IPS DF 6.9 (cell line): ENCODE results near the gene S100PBP.

Experiments
- DNase-seq: peaks from one replicate; pipeline ENCODE4 v3.0.0-alpha.2; 2013; ENCODE audit warnings: low read depth, low spot score
- H3K27ac ChIP-seq: one replicate; pipeline ENCODE4 v1.5.1; 2013; ENCODE audit warnings: low read length, control low read depth
- H3K27me3 ChIP-seq: 2 replicates; pipeline ENCODE4 v1.6.1; 2013; ENCODE audit warnings: mild to moderate bottlenecking, low read length; ENCODE audit not compliant: control insufficient read depth, insufficient read depth
- H3K36me3 ChIP-seq: 2 replicates; pipeline ENCODE4 v1.6.1; 2013; ENCODE audit warnings: low read length; ENCODE audit not compliant: control insufficient read depth, insufficient read depth
- H3K4me1 ChIP-seq: 2 replicates; pipeline ENCODE4 v1.6.1; 2013; ENCODE audit warnings: low read length; ENCODE audit not compliant: control insufficient read depth, insufficient read depth
- H3K4me3 ChIP-seq: 2 replicates; pipeline ENCODE4 v1.5.1; 2013; ENCODE audit warnings: mild to moderate bottlenecking, low read length
- H3K9me3 ChIP-seq: 2 replicates; pipeline ENCODE4 v1.6.1; 2013; ENCODE audit warnings: low read length, inconsistent platforms; ENCODE audit not compliant: control insufficient read depth, insufficient read depth
- WGBS: extraction: QIAGEN DNeasy Blood & Tissue Kit; methylation state at CpG from one replicate; pipeline ENCODE4 v1.1.7; 2013; ENCODE audit warnings: mixed read lengths, missing lambda C conversion rate; ENCODE audit not compliant: insufficient read length, insufficient coverage; 5-methylcytosine and 5-hydroxymethylcytosine counted together

Gene S100PBP

GRCh38 chr1:32773764-32774463 is 43.5 kb upstream of the S100PBP start:
- Histone ChIP-seq H3K4me3 (no peak overlapping the region), H3K9me3 (no peaks in the 10 kb centered on the region), H3K4me1 (peaks cover 2% of the 10 kb centered on the region; the same call in 1 of the 2 replicates), H3K36me3 (peaks cover 21% of the 10 kb centered on the region), H3K27ac (no peak overlapping the region), H3K27me3 (no peaks in the 10 kb centered on the region)
- DNase-seq, result no peak
- no CpG with 5 or more reads among the region's 7 CpGs for WGBS

- Histone ChIP-seq H3K4me1 (peaks cover 2% of the 10 kb centered on the region; the same call in 1 of the 2 replicates), H3K36me3 (peaks cover 25% of the 10 kb centered on the region), H3K4me3 (no peak overlapping the region), H3K9me3 (no peaks in the 10 kb centered on the region), H3K27me3 (no peaks in the 10 kb centered on the region), H3K27ac (no peak overlapping the region)
- no peak for DNase-seq
These were observed 43.0 kb upstream of the S100PBP start for GRCh38 chr1:32774464-32774808.

- WGBS, result no CpG with 5 or more reads among the region's 2 CpGs
- Histone ChIP-seq H3K4me1 (peaks cover 2% of the 10 kb centered on the region; the same call in 1 of the 2 replicates), H3K27me3 (no peaks in the 10 kb centered on the region), H3K27ac (no peak overlapping the region), H3K9me3 (no peaks in the 10 kb centered on the region), H3K36me3 (peaks cover 25% of the 10 kb centered on the region), H3K4me3 (no peak overlapping the region)
- no peak for DNase-seq
These were observed 42.4 kb upstream of the S100PBP start for GRCh38 chr1:32774950-32775634.

GRCh38 chr1:32775640-32776337 is 41.7 kb upstream of the S100PBP start:
- no CpG with 5 or more reads among the region's 13 CpGs for WGBS
- H3K27me3 ChIP-seq, result no peaks in the 10 kb centered on the region
- H3K4me1 ChIP-seq, result peaks cover 2% of the 10 kb centered on the region; the same call in 1 of the 2 replicates
- no peak overlapping the region for H3K27ac ChIP-seq
- no peak for DNase-seq
- H3K36me3 ChIP-seq, result peaks cover 27% of the 10 kb centered on the region
- H3K4me3 ChIP-seq, result no peak overlapping the region
- H3K9me3 ChIP-seq, result no peaks in the 10 kb centered on the region

GRCh38 chr1:32779242-32779641 is 38.2 kb upstream of the S100PBP start:
- H3K4me3 ChIP-seq, result no peak overlapping the region

GRCh38 chr1:32780005-32780404 is 37.4 kb upstream of the S100PBP start:
- no CpG with 5 or more reads among the region's 8 CpGs for WGBS
- no peaks in the 10 kb centered on the region for H3K9me3 ChIP-seq
- no peaks in the 10 kb centered on the region for H3K27me3 ChIP-seq
- no peaks in the 10 kb centered on the region for H3K4me1 ChIP-seq
- H3K36me3 ChIP-seq, result peaks cover 38% of the 10 kb centered on the region
- no peak overlapping the region for H3K4me3 ChIP-seq
- DNase-seq, result no peak
- no peak overlapping the region for H3K27ac ChIP-seq

More at GRCh38 chr1:32779242-32779641, 38.2 kb upstream of the S100PBP start:
- H3K27ac ChIP-seq, result no peak overlapping the region
- H3K27me3 ChIP-seq, result no peaks in the 10 kb centered on the region
- no peaks in the 10 kb centered on the region for H3K9me3 ChIP-seq
- no peak for DNase-seq
- H3K4me1 ChIP-seq, result no peaks in the 10 kb centered on the region
- WGBS, result no CpG with 5 or more reads among the region's 5 CpGs
- peaks cover 42% of the 10 kb centered on the region for H3K36me3 ChIP-seq

- Histone ChIP-seq H3K36me3 (peaks cover 34% of the 10 kb centered on the region), H3K27ac (no peak overlapping the region), H3K4me1 (no peaks in the 10 kb centered on the region), H3K9me3 (no peaks in the 10 kb centered on the region), H3K27me3 (no peaks in the 10 kb centered on the region), H3K4me3 (no peak overlapping the region)
- no CpG with 5 or more reads among the region's 8 CpGs for WGBS
- no peak for DNase-seq
These were observed 36.7 kb upstream of the S100PBP start for GRCh38 chr1:32780628-32781234.

- H3K27me3 ChIP-seq, result no peaks in the 10 kb centered on the region
- no CpG with 5 or more reads among the region's 5 CpGs for WGBS
- H3K27ac ChIP-seq, result no peak overlapping the region
- no peaks in the 10 kb centered on the region for H3K4me1 ChIP-seq
- H3K9me3 ChIP-seq, result no peaks in the 10 kb centered on the region
- DNase-seq, result no peak
- H3K4me3 ChIP-seq, result no peak overlapping the region
- peaks cover 39% of the 10 kb centered on the region; the same call in 1 of the 2 replicates for H3K36me3 ChIP-seq
These were observed 35.4 kb upstream of the S100PBP start for GRCh38 chr1:32782086-32782485.

GRCh38 chr1:32783851-32784250 is 33.6 kb upstream of the S100PBP start:
- H3K27ac ChIP-seq, result no peak overlapping the region
- no peaks in the 10 kb centered on the region for H3K4me1 ChIP-seq
- H3K4me3 ChIP-seq, result no peak overlapping the region
- H3K9me3 ChIP-seq, result no peaks in the 10 kb centered on the region
- no peaks in the 10 kb centered on the region for H3K27me3 ChIP-seq
- H3K36me3 ChIP-seq, result peaks cover 45% of the 10 kb centered on the region; the same call in 1 of the 2 replicates
- no CpG with 5 or more reads among the region's 5 CpGs for WGBS
- DNase-seq, result no peak

GRCh38 chr1:32784817-32785216 is 32.6 kb upstream of the S100PBP start:
- WGBS, result no CpG with 5 or more reads among the region's 3 CpGs
- no peak overlapping the region for H3K4me3 ChIP-seq
- H3K27me3 ChIP-seq, result no peaks in the 10 kb centered on the region
- DNase-seq, result no peak
- peaks cover 36% of the 10 kb centered on the region; the same call in 1 of the 2 replicates for H3K36me3 ChIP-seq
- no peaks in the 10 kb centered on the region for H3K4me1 ChIP-seq
- no peaks in the 10 kb centered on the region for H3K9me3 ChIP-seq
- H3K27ac ChIP-seq, result no peak overlapping the region
